Loucy (cell line): ENCODE results near the gene PPM1L.

ENCODE experiments used
- H2AFZ ChIP-seq: fragments of 200-600 bp; sonication (generic); 2 replicates; pipeline ENCODE4 v1.6.0; 2016; ENCODE audit warnings: antibody characterized with exemption, mild to moderate bottlenecking, low read length, moderate library complexity
- H3F3A ChIP-seq: fragments of 200-600 bp; 2 replicates; pipeline ENCODE4 v1.6.0; 2016; ENCODE audit warnings: antibody characterized with exemption, low read depth, mild to moderate bottlenecking
- H3K27me3 ChIP-seq: fragments of 200-600 bp; sonication (generic); 2 replicates; pipeline ENCODE4 v1.6.1; 2014; ENCODE audit warnings: low read length, mild to moderate bottlenecking; ENCODE audit not compliant: insufficient read depth, poor library complexity, severe bottlenecking
- H3K36me3 ChIP-seq: fragments of 200-600 bp; sonication (generic); 2 replicates; pipeline ENCODE4 v1.6.1; 2016; ENCODE audit warnings: low read length; ENCODE audit not compliant: insufficient read depth
- H3K4me1 ChIP-seq: fragments of 200-600 bp; sonication (generic); 2 replicates; pipeline ENCODE4 v1.5.1; 2014; ENCODE audit warnings: low read length, mild to moderate bottlenecking; ENCODE audit not compliant: insufficient read depth, poor library complexity, severe bottlenecking
- H3K4me2 ChIP-seq: fragments of 200-600 bp; sonication (generic); 2 replicates; pipeline ENCODE4 v1.6.0; 2014; ENCODE audit warnings: antibody characterized with exemption, low read length, low read depth, mild to moderate bottlenecking; ENCODE audit not compliant: poor library complexity, severe bottlenecking
- H3K4me3 ChIP-seq: fragments of 200-600 bp; sonication (generic); 2 replicates; pipeline ENCODE4 v1.5.1; 2014; ENCODE audit warnings: low read length, mild to moderate bottlenecking, mixed read lengths; ENCODE audit not compliant: poor library complexity, severe bottlenecking
- H3K79me2 ChIP-seq: fragments of 200-600 bp; sonication (generic); 2 replicates; pipeline ENCODE4 v1.6.1; 2014; ENCODE audit warnings: low read length; ENCODE audit not compliant: insufficient read depth
- H3K9ac ChIP-seq: fragments of 200-600 bp; sonication (generic); 2 replicates; pipeline ENCODE4 v1.6.0; 2014; ENCODE audit warnings: mild to moderate bottlenecking, low read depth, low read length, moderate library complexity; ENCODE audit not compliant: poor library complexity, severe bottlenecking
- H3K9me2 ChIP-seq: fragments of 200-600 bp; sonication (generic); replicated peaks from 2 replicates; pipeline ENCODE4 v1.6.1; 2016; ENCODE audit warnings: low read depth, low read length, mixed read lengths
- H3K9me3 ChIP-seq: fragments of 200-600 bp; sonication (generic); 2 replicates; pipeline ENCODE4 v1.6.1; 2014; ENCODE audit warnings: mild to moderate bottlenecking, antibody characterized with exemption, low read length, low read depth; ENCODE audit not compliant: insufficient read depth
- H4K20me1 ChIP-seq: fragments of 200-600 bp; sonication (generic); 2 replicates; pipeline ENCODE4 v1.6.0; 2014; ENCODE audit warnings: antibody characterized with exemption, low read length, mild to moderate bottlenecking; ENCODE audit not compliant: insufficient read depth, poor library complexity, severe bottlenecking
- CTCF ChIP-seq: fragments of 200-600 bp; sonication (generic); conservative IDR thresholded peaks from 2 replicates; pipeline ENCODE4 v1.5.1; 2014; ENCODE audit warnings: mild to moderate bottlenecking, antibody characterized with exemption, low read length
- EZH2phosphoT487 ChIP-seq: fragments of 200-600 bp; IDR thresholded peaks from 2 replicates; pipeline ENCODE4 v1.6.1; 2018; ENCODE audit warnings: antibody characterized with exemption, mild to moderate bottlenecking, moderate library complexity, borderline replicate concordance

Gene PPM1L

DNA sequence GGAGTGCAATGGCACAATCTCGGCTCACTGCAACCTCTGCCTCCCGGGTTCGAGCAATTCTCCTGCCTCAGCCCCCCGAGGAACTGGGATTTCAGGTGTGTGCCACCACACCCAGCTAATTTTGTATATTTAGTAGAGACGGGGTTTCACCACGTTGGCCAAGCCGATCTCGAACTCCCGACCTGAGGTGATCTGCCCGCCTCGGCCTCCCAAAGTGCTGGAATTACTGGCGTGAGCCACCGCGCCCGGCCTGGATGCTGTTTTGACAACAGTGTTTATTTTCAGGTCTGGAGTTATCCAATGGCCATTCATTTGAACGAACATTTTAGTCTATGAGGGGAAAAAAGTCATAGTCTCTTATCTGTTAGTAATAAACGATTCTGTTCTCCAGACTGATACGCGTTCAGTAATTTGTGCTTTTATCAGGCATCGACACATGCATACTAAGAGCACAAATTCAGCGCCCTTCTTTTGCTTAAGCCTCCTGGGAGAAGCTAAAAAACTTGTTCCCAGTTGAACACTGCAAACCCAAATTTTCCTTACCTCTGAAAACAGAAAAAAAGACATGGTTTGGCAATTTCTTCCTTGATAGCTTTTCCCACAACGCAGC lies 347.9 kb downstream of the PPM1L start:
- Histone ChIP-seq H3K4me1 (peaks cover 22% of the 10 kb centered on the region), H3K27me3 (no peaks in the 10 kb centered on the region), H3K9me3 (no peaks in the 10 kb centered on the region), H3K9ac (no peak overlapping the region), H3K4me2 (no peak overlapping the region), H3K36me3 (no peaks in the 10 kb centered on the region), H2AFZ (no peak overlapping the region), H3K9me2 (no peaks in the 10 kb centered on the region), H3K79me2 (no peaks in the 10 kb centered on the region), H3F3A (no peaks in the 10 kb centered on the region), H3K4me3 (no peak overlapping the region), H4K20me1 (no peaks in the 10 kb centered on the region)
- no peak for TF ChIP-seq CTCF

- H3K9ac ChIP-seq = no peak within 1 kb of the TSS
- H3K9me3 ChIP-seq = no peaks in the 10 kb centered on the region
- no peak within 1 kb of the TSS for H3K4me2 ChIP-seq
- H3F3A ChIP-seq = no peaks in the 10 kb centered on the region
- no peaks in the 10 kb centered on the region for H3K9me2 ChIP-seq
- H4K20me1 ChIP-seq = no peaks in the 10 kb centered on the region
- H3K4me3 ChIP-seq = no peak within 1 kb of the TSS
- no peaks in the 10 kb centered on the region for H3K79me2 ChIP-seq
- TF ChIP-seq EZH2phosphoT487 (no peak), CTCF (no peak)
- no peaks in the 10 kb centered on the region for H3K36me3 ChIP-seq
- no peak within 1 kb of the TSS for H2AFZ ChIP-seq
- H3K4me1 ChIP-seq = peaks cover 22% of the 10 kb centered on the region
- no peaks in the 10 kb centered on the region for H3K27me3 ChIP-seq
Measured at GRCh38 chr3:161104561-161105551, 348.8 kb downstream of the PPM1L start, which contains the start of gene B3GALNT1. Gene B3GALNT1 (minus strand): TSS chr3:161105349. CDS start chr3:161086754, 18,595 bp downstream.

DNA sequence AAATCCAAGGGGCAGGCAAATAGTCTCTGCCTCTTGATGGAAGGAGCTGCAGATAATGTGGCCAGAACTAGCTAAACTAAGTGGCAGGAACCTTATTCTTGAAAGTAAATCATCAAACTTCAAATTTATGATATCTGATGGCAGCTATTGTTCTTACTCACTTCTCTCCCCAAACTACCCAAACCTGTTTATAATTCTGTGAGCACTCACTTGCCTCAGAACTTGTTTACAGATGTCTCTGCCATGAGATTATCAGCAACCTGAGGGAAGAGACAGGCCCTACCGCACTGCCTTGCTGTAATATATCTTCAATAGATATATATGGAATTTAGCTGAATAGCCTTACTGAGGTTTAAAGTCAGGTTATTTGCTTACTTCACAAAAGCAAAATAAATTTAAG lies 351.3 kb downstream of the PPM1L start:
- H3K36me3 ChIP-seq = no peaks in the 10 kb centered on the region

More for the DNA sequence above, 351.3 kb downstream of the PPM1L start:
- H3K4me1 ChIP-seq = peaks cover 17% of the 10 kb centered on the region
- TF ChIP-seq EZH2phosphoT487 = no peak
- no peak for TF ChIP-seq CTCF
- no peak overlapping the region for H3K4me2 ChIP-seq
- no peak overlapping the region for H3K4me3 ChIP-seq
- H2AFZ ChIP-seq = peak overlapping the region; percentile 6; the same call in 1 of the 2 replicates
- H3K79me2 ChIP-seq = no peaks in the 10 kb centered on the region
- H3K9ac ChIP-seq = no peak overlapping the region
- H3F3A ChIP-seq = no peaks in the 10 kb centered on the region
- H3K9me3 ChIP-seq = no peaks in the 10 kb centered on the region
- no peaks in the 10 kb centered on the region for H3K9me2 ChIP-seq
- H3K27me3 ChIP-seq = no peaks in the 10 kb centered on the region
- no peaks in the 10 kb centered on the region for H4K20me1 ChIP-seq
